CD4-positive, alpha-beta T cell treated with Interleukin-6 at 100 ng/mL for 8 hours (primary cell): ENCODE data around the gene TRIP4.
"Not testable (repeated sequence)": the region's sequence is repeated elsewhere in the genome, so short reads cannot be mapped to it uniquely, and the experiment has no call there.

ENCODE experiments used
- DNase-seq: peaks from one replicate; pipeline ENCODE4 v3.0.0-alpha.2; 2020; ENCODE audit warnings: mixed read lengths, low spot score

Gene TRIP4

GRCh38 chr15:64381000-64381751, 6.5 kb upstream of the TRIP4 start, which contains the start of gene PCLAF:
TSS of gene PCLAF (minus strand) at chr15:64381441. CDS start at chr15:64381371, 70 bp downstream.
- peak; percentile 89 for DNase-seq

- no peak for DNase-seq
Measured at GRCh38 chr15:64383760-64384159, 3.9 kb upstream of the TRIP4 start.

GRCh38 chr15:64386291-64386690, 1.3 kb upstream of the TRIP4 start:
- no peak for DNase-seq

GRCh38 chr15:64389036-64389435, 1.4 kb downstream of the TRIP4 start:
- DNase-seq, result no peak

- DNase-seq, result not testable (repeated sequence)
Measured at GRCh38 chr15:64392471-64392870, 4.8 kb downstream of the TRIP4 start.

- DNase-seq, result no peak
Measured at GRCh38 chr15:64396789-64397188, 9.2 kb downstream of the TRIP4 start.

- no peak for DNase-seq
Measured at GRCh38 chr15:64398575-64398974, 10.9 kb downstream of the TRIP4 start.

GRCh38 chr15:64400583-64400982, 12.9 kb downstream of the TRIP4 start:
- no peak for DNase-seq

GRCh38 chr15:64412216-64412615, 24.6 kb downstream of the TRIP4 start:
- no peak for DNase-seq

- DNase-seq, result no peak
Measured at GRCh38 chr15:64422697-64423096, 35.1 kb downstream of the TRIP4 start.

- no peak for DNase-seq
Measured at GRCh38 chr15:64423970-64424369, 36.3 kb downstream of the TRIP4 start.

GRCh38 chr15:64425221-64425620, 37.6 kb downstream of the TRIP4 start:
- DNase-seq, result no peak

- DNase-seq, result no peak
Measured at GRCh38 chr15:64426845-64427465, 39.3 kb downstream of the TRIP4 start.

GRCh38 chr15:64429448-64429847, 41.8 kb downstream of the TRIP4 start:
- DNase-seq, result no peak

- peak; percentile 75 for DNase-seq
Measured at GRCh38 chr15:64430000-64430735, 42.5 kb downstream of the TRIP4 start.

GRCh38 chr15:64437982-64438381, 50.3 kb downstream of the TRIP4 start:
- DNase-seq, result no peak

GRCh38 chr15:64438653-64439447, 51.2 kb downstream of the TRIP4 start:
- DNase-seq, result no peak

GRCh38 chr15:64441852-64442251, 54.2 kb downstream of the TRIP4 start:
- no peak for DNase-seq

GRCh38 chr15:64443016-64443415, 55.4 kb downstream of the TRIP4 start:
- DNase-seq, result no peak

GRCh38 chr15:64443747-64444621, 56.3 kb downstream of the TRIP4 start:
- DNase-seq, result peak; percentile 54

- DNase-seq, result no peak
Measured at GRCh38 chr15:64444836-64445235, 57.2 kb downstream of the TRIP4 start.
